ENCODE data around the gene NOP53. TPM values are rescaled to one million over a fixed set of nuclear protein-coding genes. Genes with fewer than 3 reads are reported as not detected.

NOP53 gene
- total RNA-seq, 2 donors from 2014 or later: 436 to 761 TPM

- peak within 1 kb of the TSS; percentile 77 to 96 for H3K4me3 ChIP-seq
- no peaks in the 10 kb centered on the region for H3K9me3 ChIP-seq
- H3K27ac ChIP-seq: peak within 1 kb of the TSS; percentile 92 to 96 (median 94)
- peaks cover 51% of the 10 kb centered on the region for H3K4me1 ChIP-seq
- DNase-seq (peak; percentile 80 to 85 (median 80)), ATAC-seq (peak; percentile 89)
- intact Hi-C loops (cut with DNase I): no loop called here
- H3K27me3 ChIP-seq: no peaks in the 10 kb centered on the region
- TF ChIP-seq, protein P1, sequence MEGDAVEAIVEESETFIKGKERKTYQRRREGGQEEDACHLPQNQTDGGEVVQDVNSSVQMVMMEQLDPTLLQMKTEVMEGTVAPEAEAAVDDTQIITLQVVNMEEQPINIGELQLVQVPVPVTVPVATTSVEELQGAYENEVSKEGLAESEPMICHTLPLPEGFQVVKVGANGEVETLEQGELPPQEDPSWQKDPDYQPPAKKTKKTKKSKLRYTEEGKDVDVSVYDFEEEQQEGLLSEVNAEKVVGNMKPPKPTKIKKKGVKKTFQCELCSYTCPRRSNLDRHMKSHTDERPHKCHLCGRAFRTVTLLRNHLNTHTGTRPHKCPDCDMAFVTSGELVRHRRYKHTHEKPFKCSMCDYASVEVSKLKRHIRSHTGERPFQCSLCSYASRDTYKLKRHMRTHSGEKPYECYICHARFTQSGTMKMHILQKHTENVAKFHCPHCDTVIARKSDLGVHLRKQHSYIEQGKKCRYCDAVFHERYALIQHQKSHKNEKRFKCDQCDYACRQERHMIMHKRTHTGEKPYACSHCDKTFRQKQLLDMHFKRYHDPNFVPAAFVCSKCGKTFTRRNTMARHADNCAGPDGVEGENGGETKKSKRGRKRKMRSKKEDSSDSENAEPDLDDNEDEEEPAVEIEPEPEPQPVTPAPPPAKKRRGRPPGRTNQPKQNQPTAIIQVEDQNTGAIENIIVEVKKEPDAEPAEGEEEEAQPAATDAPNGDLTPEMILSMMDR (IDR thresholded peaks at IDR 0.05): peak in 1 of 7 experiments; percentile 1
- TF ChIP-seq POLR2A (IDR thresholded peaks at IDR 0.05): peak; percentile 90 to 96 (median 95)
- H3K36me3 ChIP-seq (replicated peaks in 1 of 2; ENCODE audit: insufficient read depth in 1 of 2, low read depth in 2 of 2): no peaks in the 10 kb centered on the region
- 0 to 1% methylated on average over 13 to 65 of the region's 65 CpGs for WGBS, 2 donors
Observed at GRCh38 chr19:47778049-47778953, 33.0 kb downstream of the NOP53 start, which contains the start of gene SELENOW. Gene SELENOW (plus strand): TSS chr19:47778703. CDS start chr19:47778786, 83 bp downstream.

- 0 to 1% methylated on average over 1 to 20 of the region's 20 CpGs for WGBS, 2 donors
- ATAC-seq (no peak), DNase-seq (peak in 2 of 4 donors; percentile 20 to 49)
- Histone ChIP-seq H3K36me3 (replicated peaks in 1 of 2; ENCODE audit: insufficient read depth in 1 of 2, low read depth in 2 of 2) (no peaks in the 10 kb centered on the region), H3K27me3 (no peaks in the 10 kb centered on the region), H3K4me3 (peak overlapping the region; percentile 77 to 96), H3K27ac (peak overlapping the region; percentile 92 to 96 (median 94)), H3K4me1 (peaks cover 51% of the 10 kb centered on the region), H3K9me3 (no peaks in the 10 kb centered on the region)
- TF ChIP-seq POLR2A (IDR thresholded peaks at IDR 0.05): no peak
- TF ChIP-seq, protein P1 (IDR thresholded peaks at IDR 0.05): no peak
- intact Hi-C loops (cut with DNase I): no loop called here
Observed at GRCh38 chr19:47778954-47779351, 33.6 kb downstream of the NOP53 start.

GRCh38 chr19:47779524-47780214 lies 34.3 kb downstream of the NOP53 start:
- TF ChIP-seq, protein P1 (IDR thresholded peaks at IDR 0.05): no peak
- Histone ChIP-seq H3K9me3 (no peaks in the 10 kb centered on the region), H3K4me1 (peaks cover 51% of the 10 kb centered on the region), H3K4me3 (peak overlapping the region in 1 of 2 donors; percentile 96), H3K36me3 (replicated peaks in 1 of 2; ENCODE audit: insufficient read depth in 1 of 2, low read depth in 2 of 2) (peaks cover 0 to 3% of the 10 kb centered on the region in 2 donors), H3K27ac (peak overlapping the region; percentile 92 to 96 (median 94)), H3K27me3 (no peaks in the 10 kb centered on the region)
- intact Hi-C loops (cut with DNase I): no loop called here
- 38 to 40% methylated on average over 21 to 24 of the region's 24 CpGs for WGBS, 2 donors
- peak; percentile 43 to 68 (median 63) for DNase-seq
- ATAC-seq: no peak

DNA sequence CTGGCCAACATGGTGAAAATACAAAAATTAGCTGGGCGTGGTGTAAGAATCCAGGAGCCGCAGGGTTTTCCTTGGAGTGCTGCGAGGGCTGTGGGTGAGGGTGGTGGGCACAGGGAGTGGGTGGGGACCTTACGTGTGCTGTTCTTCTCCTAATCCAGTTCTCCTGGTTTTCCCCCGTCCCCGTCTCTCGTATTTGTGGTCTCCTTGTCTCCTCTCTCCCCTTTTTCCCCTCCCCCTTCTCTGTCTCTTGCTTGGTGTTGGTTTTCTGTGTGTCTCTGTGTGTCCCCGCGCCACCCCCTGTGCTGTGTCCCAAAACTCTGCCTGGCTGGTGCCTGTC lies 34.8 kb downstream of the NOP53 start:
- DNase-seq: no peak
- intact Hi-C loops (cut with DNase I): no loop called here
- Histone ChIP-seq H3K9me3 (no peaks in the 10 kb centered on the region), H3K27ac (peak overlapping the region in 3 of 4 donors; percentile 93 to 96 (median 95)), H3K4me1 (peaks cover 51% of the 10 kb centered on the region), H3K27me3 (no peaks in the 10 kb centered on the region), H3K36me3 (replicated peaks in 1 of 2; ENCODE audit: insufficient read depth in 1 of 2, low read depth in 2 of 2) (peaks cover 0 to 3% of the 10 kb centered on the region in 2 donors), H3K4me3 (no peak overlapping the region)
- 85 to 95% methylated on average over 9 of the region's 9 CpGs for whole genome bisulfite sequencing, 2 donors
- TF ChIP-seq, protein P1 (IDR thresholded peaks at IDR 0.05): no peak
- TF ChIP-seq POLR2A (IDR thresholded peaks at IDR 0.05): no peak
- no peak for ATAC-seq

Data from body of pancreas (tissue), 4 donors.